CD14-positive monocyte (primary cell): Measurements from ENCODE around the gene BLOC1S1. TPM values are rescaled to one million over a fixed set of nuclear protein-coding genes. Genes with fewer than 3 reads are reported as not detected.

ENCODE experiments used
- DNase-seq, 3 donors: peaks; one replicate each; pipeline ENCODE4 v3.0.0-alpha.2; 2011 to 2022
- H2AFZ ChIP-seq: 2 replicates; pipeline ENCODE4 v1.6.0; 2012; ENCODE audit warnings: mild to moderate bottlenecking, low read depth, low read length, inconsistent platforms; ENCODE audit not compliant: insufficient read depth, poor library complexity, severe bottlenecking
- H3K27ac ChIP-seq, 2 donors: 1 replicate in 1 of 2; 2 replicates in 1 of 2; pipeline ENCODE4 v1.5.1; 2012 to 2013; ENCODE audit warnings: low read length in 2 of 2, control low read depth in 1 of 2, inconsistent platforms in 1 of 2, low read depth in 1 of 2, mild to moderate bottlenecking in 1 of 2
- H3K27me3 ChIP-seq, 2 donors: one replicate each; pipeline versions ENCODE4 v1.6.0 to v1.6.1; 2011 to 2013; ENCODE audit warnings: low read length in 2 of 2; ENCODE audit not compliant: control insufficient read depth in 2 of 2, insufficient read depth in 2 of 2
- H3K36me3 ChIP-seq, 2 donors: replicated peaks in 1 of 2; 1 replicate in 1 of 2; 2 replicates in 1 of 2; pipeline versions ENCODE4 v1.5.1 to v1.6.1; 2012 to 2013; ENCODE audit warnings: low read length in 2 of 2, control low read depth in 1 of 2, inconsistent platforms in 1 of 2, mild to moderate bottlenecking in 1 of 2; ENCODE audit not compliant: insufficient read depth in 2 of 2, control insufficient read depth in 1 of 2
- H3K4me1 ChIP-seq, 2 donors: 1 replicate in 1 of 2; 2 replicates in 1 of 2; pipeline versions ENCODE4 v1.5.1 to v1.6.1; 2012 to 2013; ENCODE audit warnings: low read length in 2 of 2, control low read depth in 1 of 2, inconsistent platforms in 1 of 2, mild to moderate bottlenecking in 1 of 2, moderate library complexity in 1 of 2; ENCODE audit not compliant: insufficient read depth in 2 of 2, control insufficient read depth in 1 of 2
- H3K4me2 ChIP-seq: replicated peaks from 2 replicates; pipeline ENCODE3; 2012; ENCODE audit warnings: low read length, moderate library complexity, mild to moderate bottlenecking; ENCODE audit not compliant: poor library complexity, severe bottlenecking; ENCODE audit errors: extremely low read depth
- H3K4me3 ChIP-seq, 3 experiments: fragments of 200-600 bp in 1 of 3; sonication (generic) in 1 of 3; replicated peaks in 1 of 3; 1 replicate in 2 of 3; 2 replicates in 1 of 3; pipeline ENCODE4 v1.5.1; 2011 to 2013; ENCODE audit warnings: low read length in 3 of 3, mild to moderate bottlenecking in 3 of 3, control low read depth in 2 of 3, low read depth in 2 of 3, inconsistent platforms in 1 of 3, moderate library complexity in 1 of 3
- H3K79me2 ChIP-seq: 2 replicates; pipeline ENCODE4 v1.6.0; 2012; ENCODE audit warnings: mild to moderate bottlenecking, control low read depth, inconsistent platforms, low read length, moderate library complexity; ENCODE audit not compliant: insufficient read depth
- H3K9ac ChIP-seq: 2 replicates; pipeline ENCODE4 v1.6.0; 2017; ENCODE audit warnings: low read length, mild to moderate bottlenecking; ENCODE audit not compliant: insufficient read depth, poor library complexity, severe bottlenecking
- H3K9me3 ChIP-seq, 2 donors: replicated peaks in 1 of 2; 1 replicate in 1 of 2; 2 replicates in 1 of 2; pipeline versions ENCODE4 v1.5.1 to v1.6.1; 2012 to 2013; ENCODE audit warnings: low read length in 2 of 2, control low read depth in 1 of 2; ENCODE audit not compliant: control insufficient read depth in 1 of 2, insufficient read depth in 1 of 2
- H4K20me1 ChIP-seq: 2 replicates; pipeline ENCODE4 v1.6.0; 2012; ENCODE audit warnings: mild to moderate bottlenecking, low read length, control low read depth, moderate library complexity; ENCODE audit not compliant: insufficient read depth
- H3K27ac Mint-ChIP-seq, 7 donors: one replicate each; pipeline ENCODE4 v1.8.0; 2020; ENCODE audit warnings: mild to moderate bottlenecking in 7 of 7, mixed read lengths in 7 of 7, moderate library complexity in 6 of 7, inconsistent platforms in 2 of 7
- H3K27me3 Mint-ChIP-seq, 3 donors: one replicate each; pipeline ENCODE4 v1.8.0; 2021 to 2022; ENCODE audit warnings: low read depth in 3 of 3, mild to moderate bottlenecking in 3 of 3, mixed read lengths in 3 of 3, moderate library complexity in 3 of 3, inconsistent platforms in 1 of 3
- H3K36me3 Mint-ChIP-seq, 2 donors: one replicate each; pipeline ENCODE4 v1.8.0; 2020; ENCODE audit warnings: mixed read lengths in 2 of 2, inconsistent platforms in 1 of 2, mild to moderate bottlenecking in 1 of 2
- H3K4me1 Mint-ChIP-seq: one replicate; pipeline ENCODE4 v1.8.0; 2020; ENCODE audit warnings: mild to moderate bottlenecking, mixed read lengths
- H3K4me3 Mint-ChIP-seq, 2 donors: one replicate each; pipeline ENCODE4 v1.8.0; 2020; ENCODE audit warnings: mild to moderate bottlenecking in 2 of 2, mixed read lengths in 2 of 2, moderate library complexity in 1 of 2
- H3K9me3 Mint-ChIP-seq, 7 donors: one replicate each; pipeline ENCODE4 v1.8.0; 2020 to 2022; ENCODE audit warnings: mixed read lengths in 7 of 7, mild to moderate bottlenecking in 6 of 7, moderate library complexity in 6 of 7, inconsistent platforms in 2 of 7
- WGBS: methylation state at CpG from one replicate; pipeline ENCODE4 v1.1.5; 2013; ENCODE audit warnings: missing lambda C conversion rate; ENCODE audit not compliant: insufficient coverage; 5-methylcytosine and 5-hydroxymethylcytosine counted together
- intact Hi-C, 2 donors: fragments of 100-400 bp; cut with micrococcal nuclease; formaldehyde crosslinking; loops; one replicate each; pipeline versions ENCODE4 v1.15.0 to v1.15.1; 2023
- polyA plus RNA-seq, 3 donors: library from polyadenylated mRNA; depleted of rRNA in 1 of 3; unstranded in 2 of 3; stranded (reverse) in 1 of 3; fragments of 300-500 nt in 2 of 3; fragments of >200 nt in 1 of 3; fragmentation: Illumina TruSeq in 2 of 3; gene quantifications; 1 replicate in 2 of 3; 2 replicates in 1 of 3; pipeline ENCODE4 v1.2.3, GENCODE V29; 2012 to 2021
- TF ChIP-seq, protein P1 (sequence below): fragments of 200-600 bp; IDR thresholded peaks from one replicate; pipeline ENCODE4 v1.8.0; 2022; ENCODE audit warnings: antibody characterized with exemption, mild to moderate bottlenecking

BLOC1S1 gene
- polyA plus RNA-seq, 3 donors, result 222 to 358 (median 223) TPM

DNA sequence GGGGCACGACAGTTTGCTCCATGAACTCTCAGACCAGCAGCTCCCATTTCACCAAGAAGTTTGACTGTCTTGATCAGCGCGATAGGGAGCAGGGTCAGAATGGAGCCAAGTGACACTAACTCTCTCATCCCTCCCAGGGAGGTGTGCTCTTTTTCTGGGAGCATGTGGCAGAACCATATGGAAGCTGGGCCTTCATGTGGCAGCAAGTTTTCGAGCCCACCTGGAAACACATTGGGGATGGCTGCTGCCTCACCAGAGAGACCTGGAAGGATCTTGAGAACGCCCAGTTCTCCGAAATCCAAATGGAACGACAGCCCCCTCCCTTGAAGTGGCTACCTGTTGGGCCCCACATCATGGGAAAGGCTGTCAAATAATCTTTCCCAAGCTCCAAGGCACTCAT, 32.2 kb upstream of the BLOC1S1 start:
- Mint-ChIP-seq H3K36me3 (peaks cover 5% of the 10 kb centered on the region in 2 donors), H3K9me3 (no peaks in the 10 kb centered on the region), H3K27me3 (peaks cover 4 to 7% (median 6%) of the 10 kb centered on the region in 3 donors), H3K4me3 (no peak overlapping the region), H3K27ac (no peak overlapping the region), H3K4me1 (peaks cover 32% of the 10 kb centered on the region)
- Histone ChIP-seq H3K27ac (no peak overlapping the region), H2AFZ (no peak overlapping the region), H3K36me3 (no peaks in the 10 kb centered on the region), H3K79me2 (no peaks in the 10 kb centered on the region), H3K4me1 (peaks cover 15 to 23% of the 10 kb centered on the region in 2 donors), H3K9me3 (no peaks in the 10 kb centered on the region), H4K20me1 (no peaks in the 10 kb centered on the region), H3K27me3 (no peaks in the 10 kb centered on the region), H3K9ac (no peak overlapping the region), H3K4me2 (no peak overlapping the region), H3K4me3 (no peak overlapping the region)
- 95% methylated on average over 6 of the region's 7 CpGs for WGBS
- TF ChIP-seq, protein P1, sequence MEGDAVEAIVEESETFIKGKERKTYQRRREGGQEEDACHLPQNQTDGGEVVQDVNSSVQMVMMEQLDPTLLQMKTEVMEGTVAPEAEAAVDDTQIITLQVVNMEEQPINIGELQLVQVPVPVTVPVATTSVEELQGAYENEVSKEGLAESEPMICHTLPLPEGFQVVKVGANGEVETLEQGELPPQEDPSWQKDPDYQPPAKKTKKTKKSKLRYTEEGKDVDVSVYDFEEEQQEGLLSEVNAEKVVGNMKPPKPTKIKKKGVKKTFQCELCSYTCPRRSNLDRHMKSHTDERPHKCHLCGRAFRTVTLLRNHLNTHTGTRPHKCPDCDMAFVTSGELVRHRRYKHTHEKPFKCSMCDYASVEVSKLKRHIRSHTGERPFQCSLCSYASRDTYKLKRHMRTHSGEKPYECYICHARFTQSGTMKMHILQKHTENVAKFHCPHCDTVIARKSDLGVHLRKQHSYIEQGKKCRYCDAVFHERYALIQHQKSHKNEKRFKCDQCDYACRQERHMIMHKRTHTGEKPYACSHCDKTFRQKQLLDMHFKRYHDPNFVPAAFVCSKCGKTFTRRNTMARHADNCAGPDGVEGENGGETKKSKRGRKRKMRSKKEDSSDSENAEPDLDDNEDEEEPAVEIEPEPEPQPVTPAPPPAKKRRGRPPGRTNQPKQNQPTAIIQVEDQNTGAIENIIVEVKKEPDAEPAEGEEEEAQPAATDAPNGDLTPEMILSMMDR, result no peak
- intact Hi-C loops, result loop anchor here in 1 of 2 donors (5.0 kb wide), 1 partner anchor 34 kb away; the partner anchor contains the start of gene BLOC1S1
- no peak for DNase-seq

DNA sequence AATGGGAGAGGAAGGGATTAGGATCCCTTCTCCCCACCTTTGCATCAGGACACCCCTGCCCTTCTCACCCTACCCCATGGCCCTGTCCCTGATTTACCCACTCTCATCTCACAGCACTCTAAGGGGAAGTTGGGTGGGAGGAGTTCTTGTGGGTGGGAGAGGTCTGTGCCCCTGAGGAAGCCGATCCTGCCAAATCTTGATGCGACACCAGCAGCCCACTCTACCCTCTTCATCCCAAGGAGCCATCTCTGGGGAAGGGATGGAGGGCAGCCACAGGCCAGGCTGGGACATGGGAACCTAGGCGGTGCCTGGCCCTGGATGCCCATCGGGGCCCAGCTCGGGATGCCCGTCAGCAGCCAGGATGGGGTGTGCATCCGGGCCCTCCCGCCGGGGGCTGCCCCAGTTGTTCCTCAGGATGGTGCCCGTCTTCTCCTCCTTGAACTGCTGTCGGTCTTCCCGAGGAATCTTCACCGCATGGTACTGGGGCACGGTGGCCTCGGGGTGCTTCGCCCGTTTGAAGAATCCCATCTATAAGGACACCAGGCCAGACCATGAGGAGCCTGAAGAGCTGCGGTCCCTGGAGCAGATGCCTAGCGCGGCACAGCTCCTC, 31.0 kb upstream of the BLOC1S1 start:
- H3K36me3 Mint-ChIP-seq, result peaks cover 5% of the 10 kb centered on the region in 2 donors
- Histone ChIP-seq H3K4me3 (no peak overlapping the region), H3K27ac (no peak overlapping the region), H3K9me3 (no peaks in the 10 kb centered on the region), H2AFZ (no peak overlapping the region), H3K9ac (no peak overlapping the region), H3K4me2 (no peak overlapping the region), H3K36me3 (no peaks in the 10 kb centered on the region), H3K4me1 (peaks cover 15 to 23% of the 10 kb centered on the region in 2 donors), H3K27me3 (no peaks in the 10 kb centered on the region), H3K79me2 (no peaks in the 10 kb centered on the region), H4K20me1 (no peaks in the 10 kb centered on the region)
- TF ChIP-seq, protein P1, result no peak
- no peaks in the 10 kb centered on the region for H3K9me3 Mint-ChIP-seq
- no peak overlapping the region for H3K27ac Mint-ChIP-seq
- no peak overlapping the region for H3K4me3 Mint-ChIP-seq
- no peak for DNase-seq
- 98% methylated on average over 15 of the region's 20 CpGs for WGBS
- H3K4me1 Mint-ChIP-seq, result peaks cover 32% of the 10 kb centered on the region
- intact Hi-C loops, result loop anchor here in 1 of 2 donors (5.0 kb wide), 1 partner anchor 32 kb away; the partner anchor contains the start of gene BLOC1S1
- peaks cover 4 to 7% (median 6%) of the 10 kb centered on the region in 3 donors for H3K27me3 Mint-ChIP-seq
